22Rv1 (cell line): ENCODE measurements around the gene ZXDA.
A peak's percentile ranks its signal among the peaks of the same experiment; 100 is the strongest.
"Not testable (repeated sequence)": the region's sequence is repeated elsewhere in the genome, so short reads cannot be mapped to it uniquely, and the experiment has no call there.

Experiments used
- H3K27ac ChIP-seq: fragments of 450-650 bp; 2 replicates; pipeline ENCODE4 v1.5.1; 2017
- CTCF ChIP-seq: fragments of 450-650 bp; IDR thresholded peaks from 2 replicates; pipeline ENCODE4 v1.5.1; 2017; ENCODE audit warnings: mild to moderate bottlenecking
- ZFX ChIP-seq: fragments of 450-650 bp; IDR thresholded peaks from 2 replicates; pipeline ENCODE4 v1.6.1; 2017; ENCODE audit warnings: antibody characterized with exemption, borderline replicate concordance

ZXDA gene

GRCh38 chrX:57925806-57926205 is 15.5 kb upstream of the ZXDA start:
- H3K27ac ChIP-seq = no peak overlapping the region
- TF ChIP-seq ZFX (no peak), CTCF (no peak)

GRCh38 chrX:57918750-57919436 is 8.6 kb upstream of the ZXDA start:
- TF ChIP-seq ZFX = no peak
- peak; percentile 44 for TF ChIP-seq CTCF
- no peak overlapping the region for H3K27ac ChIP-seq

GRCh38 chrX:57915680-57916079 is 5.4 kb upstream of the ZXDA start:
- no peak for TF ChIP-seq ZFX
- no peak for TF ChIP-seq CTCF
- H3K27ac ChIP-seq = no peak overlapping the region

- peak overlapping the region; percentile 54 for H3K27ac ChIP-seq
Measured at GRCh38 chrX:57909595-57910286, 517 bp downstream of the ZXDA start.

- H3K27ac ChIP-seq = not testable (repeated sequence)
Measured at GRCh38 chrX:57908972-57909594, 1.2 kb downstream of the ZXDA start.

- no peak overlapping the region for H3K27ac ChIP-seq
- no peak for TF ChIP-seq CTCF
- no peak for TF ChIP-seq ZFX
Measured at GRCh38 chrX:57906790-57907189, 3.5 kb downstream of the ZXDA start.

- TF ChIP-seq CTCF (no peak), ZFX (no peak)
- H3K27ac ChIP-seq = no peak overlapping the region
Measured at GRCh38 chrX:57905141-57905540, 5.1 kb downstream of the ZXDA start.

GRCh38 chrX:57904176-57904880 is 5.9 kb downstream of the ZXDA start:
- no peak for TF ChIP-seq CTCF
- no peak for TF ChIP-seq ZFX

More at GRCh38 chrX:57904176-57904880, 5.9 kb downstream of the ZXDA start:
- H3K27ac ChIP-seq = no peak overlapping the region
